ENCODE measurements around the gene CDKN2C. TPM values are rescaled to one million over a fixed set of nuclear protein-coding genes. Genes with fewer than 3 reads are reported as not detected.

Gene CDKN2C
- total RNA-seq, 2 donors from 2014 or later: 0.66 TPM

DNA sequence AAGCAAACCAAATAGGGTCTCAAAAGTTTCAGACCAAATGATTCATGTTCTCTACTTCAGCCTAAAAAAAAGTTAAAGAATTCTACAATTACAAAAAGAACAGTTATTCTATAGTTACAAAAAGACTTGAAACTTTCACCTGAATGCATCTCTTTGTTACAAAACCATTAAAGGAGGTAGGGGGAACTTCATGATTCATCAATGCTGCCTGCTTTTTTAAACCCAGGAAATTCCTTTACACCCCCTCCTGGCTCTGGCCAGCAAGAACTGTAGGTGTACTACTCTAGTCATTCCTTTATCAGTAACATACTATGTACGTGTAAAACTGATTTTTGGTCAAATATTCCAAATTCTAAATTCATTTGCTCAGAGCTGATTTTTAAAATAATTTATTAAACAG is 14.9 kb upstream of the CDKN2C start:
- Histone ChIP-seq H3K36me3 (ENCODE audit: control insufficient read depth, insufficient read depth, low read length) (peaks cover 30% of the 10 kb centered on the region), H3K4me1 (ENCODE audit: control insufficient read depth, insufficient read depth, low read length) (no peaks in the 10 kb centered on the region), H3K27ac (ENCODE audit: low read depth, low read length) (no peak overlapping the region), H3K9me3 (ENCODE audit: control insufficient read depth, low read length) (peaks cover 13% of the 10 kb centered on the region), H3K4me3 (ENCODE audit: low read length) (no peak overlapping the region), H3K27me3 (ENCODE audit: control insufficient read depth, insufficient read depth, low read length, poor library complexity, severe bottlenecking) (no peaks in the 10 kb centered on the region), H3K9ac (ENCODE audit: extremely low read depth, low read length, poor library complexity, severe bottlenecking) (no peak overlapping the region)
- TF ChIP-seq, protein P1, sequence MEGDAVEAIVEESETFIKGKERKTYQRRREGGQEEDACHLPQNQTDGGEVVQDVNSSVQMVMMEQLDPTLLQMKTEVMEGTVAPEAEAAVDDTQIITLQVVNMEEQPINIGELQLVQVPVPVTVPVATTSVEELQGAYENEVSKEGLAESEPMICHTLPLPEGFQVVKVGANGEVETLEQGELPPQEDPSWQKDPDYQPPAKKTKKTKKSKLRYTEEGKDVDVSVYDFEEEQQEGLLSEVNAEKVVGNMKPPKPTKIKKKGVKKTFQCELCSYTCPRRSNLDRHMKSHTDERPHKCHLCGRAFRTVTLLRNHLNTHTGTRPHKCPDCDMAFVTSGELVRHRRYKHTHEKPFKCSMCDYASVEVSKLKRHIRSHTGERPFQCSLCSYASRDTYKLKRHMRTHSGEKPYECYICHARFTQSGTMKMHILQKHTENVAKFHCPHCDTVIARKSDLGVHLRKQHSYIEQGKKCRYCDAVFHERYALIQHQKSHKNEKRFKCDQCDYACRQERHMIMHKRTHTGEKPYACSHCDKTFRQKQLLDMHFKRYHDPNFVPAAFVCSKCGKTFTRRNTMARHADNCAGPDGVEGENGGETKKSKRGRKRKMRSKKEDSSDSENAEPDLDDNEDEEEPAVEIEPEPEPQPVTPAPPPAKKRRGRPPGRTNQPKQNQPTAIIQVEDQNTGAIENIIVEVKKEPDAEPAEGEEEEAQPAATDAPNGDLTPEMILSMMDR (conservative IDR thresholded peaks at IDR 0.05): no peak
- DNase-seq: no peak
- peaks cover 8% of the 10 kb centered on the region for H3K4me1 Mint-ChIP-seq
- no peak overlapping the region for H3K27ac Mint-ChIP-seq
- no peak overlapping the region for H3K4me3 Mint-ChIP-seq
- H3K9me3 Mint-ChIP-seq: peaks cover 16% of the 10 kb centered on the region
- H3K27me3 Mint-ChIP-seq (ENCODE audit: insufficient read depth): no peaks in the 10 kb centered on the region
- peaks cover 23% of the 10 kb centered on the region for H3K36me3 Mint-ChIP-seq (ENCODE audit: low read depth)
- 93% methylated on average over 1 of the region's 1 CpG; no CpG with 5 or more reads in 1 of the 2 experiments for WGBS, 2 experiments (ENCODE audit: insufficient coverage in 1 of 2, insufficient read length in 1 of 2)

DNA sequence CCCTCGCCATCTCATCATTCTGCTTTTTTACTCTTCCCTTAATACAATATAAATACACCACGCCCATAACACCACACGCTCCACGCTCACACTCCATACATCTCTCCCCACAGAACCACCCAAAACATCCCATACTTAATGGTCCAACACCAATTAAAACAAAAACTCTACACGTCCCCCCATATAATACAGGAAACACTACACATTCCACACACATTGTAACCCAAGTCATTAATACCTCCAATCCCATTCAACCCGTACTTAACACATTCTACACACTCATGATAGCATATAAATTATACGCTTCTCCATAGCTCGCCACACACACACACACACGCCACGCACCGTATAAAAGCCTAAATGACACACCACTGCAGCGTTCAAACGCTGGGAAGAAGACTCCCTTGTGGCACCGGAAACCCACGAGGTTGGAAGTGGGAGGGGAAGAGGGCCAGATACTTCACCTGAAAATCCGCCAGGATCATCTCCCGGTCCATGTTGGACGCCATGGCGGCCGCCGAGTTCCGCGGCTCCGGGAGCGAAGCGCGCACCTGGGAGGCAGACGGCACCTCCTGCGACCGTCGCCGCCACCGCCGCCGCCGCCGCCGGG is 10.6 kb upstream of the CDKN2C start:
- H3K9me3 ChIP-seq (ENCODE audit: control insufficient read depth, low read length): no peaks in the 10 kb centered on the region
- Mint-ChIP-seq H3K36me3 (ENCODE audit: low read depth) (no peaks in the 10 kb centered on the region), H3K9me3 (no peaks in the 10 kb centered on the region), H3K27ac (peak overlapping the region; percentile 85), H3K27me3 (ENCODE audit: insufficient read depth) (peaks cover 10% of the 10 kb centered on the region), H3K4me1 (peaks cover 13% of the 10 kb centered on the region), H3K4me3 (peak overlapping the region; percentile 83)
- H3K27me3 ChIP-seq (ENCODE audit: control insufficient read depth, insufficient read depth, low read length, poor library complexity, severe bottlenecking): peaks cover 15% of the 10 kb centered on the region
- H3K4me1 ChIP-seq (ENCODE audit: control insufficient read depth, insufficient read depth, low read length): no peaks in the 10 kb centered on the region
- no peak overlapping the region for H3K27ac ChIP-seq (ENCODE audit: low read depth, low read length)
- DNase-seq: no peak
- peaks cover 19% of the 10 kb centered on the region for H3K36me3 ChIP-seq (ENCODE audit: control insufficient read depth, insufficient read depth, low read length)
- peak overlapping the region; percentile 95 for H3K4me3 ChIP-seq (ENCODE audit: low read length)
- H3K9ac ChIP-seq (ENCODE audit: extremely low read depth, low read length, poor library complexity, severe bottlenecking): peak overlapping the region; percentile 29
- TF ChIP-seq, protein P1 (conservative IDR thresholded peaks at IDR 0.05): no peak
- 1 to 3% methylated on average over 7 to 38 of the region's 38 CpGs for WGBS, 2 experiments (ENCODE audit: insufficient coverage in 1 of 2, insufficient read length in 1 of 2)

DNA sequence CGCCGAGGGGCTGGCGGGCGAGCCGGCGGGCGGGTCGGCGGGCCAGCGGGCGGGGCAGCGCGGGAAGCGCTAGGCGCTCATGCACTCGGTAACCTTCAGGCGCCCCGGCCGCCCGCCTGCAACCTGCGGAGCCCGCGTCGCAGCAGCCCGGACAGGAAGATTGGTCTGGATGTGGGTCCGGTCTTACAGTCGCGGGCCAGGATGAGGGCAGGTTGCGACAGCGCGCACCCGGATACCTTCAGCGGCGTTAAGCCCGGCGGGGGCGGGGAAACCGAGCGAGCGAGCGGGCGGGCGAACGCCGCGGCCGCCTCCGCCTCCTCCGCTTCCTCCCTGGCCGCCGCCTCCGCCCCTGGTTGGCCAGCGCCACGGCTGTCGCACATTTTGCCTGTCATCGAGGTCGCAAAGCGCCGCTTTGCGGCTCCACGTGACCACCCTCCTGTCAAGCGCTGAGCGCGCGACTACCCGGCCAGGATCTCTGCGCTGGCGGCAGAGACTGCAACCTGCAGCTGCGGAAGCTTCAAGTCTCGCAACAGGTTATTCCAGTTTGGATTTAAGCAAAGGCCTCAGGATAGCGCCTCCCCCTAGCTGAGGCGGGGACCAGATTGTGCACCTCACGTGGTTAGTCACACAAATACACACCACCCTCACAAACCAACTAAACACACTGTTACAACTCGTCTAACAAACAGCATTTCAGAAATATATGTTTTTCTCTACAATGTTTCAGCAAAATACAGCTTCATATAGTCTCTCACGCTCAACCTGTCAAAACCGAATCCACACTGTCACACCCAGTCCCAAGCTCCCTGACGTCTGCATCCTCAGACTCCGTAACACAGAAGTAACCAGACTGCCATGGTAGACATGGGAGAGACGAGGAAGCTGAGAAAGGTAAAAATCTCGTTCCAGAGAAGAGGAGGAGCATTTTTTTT is 9.9 kb upstream of the CDKN2C start, which contains the start of gene FAF1:
FAF1 (minus strand) TSS at position 355 of the 932 bp plus-strand sequence. CDS start 456 bp downstream, outside the sequence.
- peak within 1 kb of the TSS; percentile 83 for H3K4me3 Mint-ChIP-seq
- H3K27me3 Mint-ChIP-seq (ENCODE audit: insufficient read depth): peaks cover 18% of the 10 kb centered on the region
- H3K27me3 ChIP-seq (ENCODE audit: control insufficient read depth, insufficient read depth, low read length, poor library complexity, severe bottlenecking): peaks cover 23% of the 10 kb centered on the region
- peaks cover 13% of the 10 kb centered on the region for H3K4me1 Mint-ChIP-seq
- peak; percentile 99 for DNase-seq
- H3K4me1 ChIP-seq (ENCODE audit: control insufficient read depth, insufficient read depth, low read length): no peaks in the 10 kb centered on the region
- TF ChIP-seq, protein P1 (conservative IDR thresholded peaks at IDR 0.05): peak; percentile 63
- peak within 1 kb of the TSS; percentile 85 for H3K27ac Mint-ChIP-seq
- H3K9ac ChIP-seq (ENCODE audit: extremely low read depth, low read length, poor library complexity, severe bottlenecking): peak within 1 kb of the TSS; percentile 44
- no peak within 1 kb of the TSS for H3K27ac ChIP-seq (ENCODE audit: low read depth, low read length)
- peaks cover 13% of the 10 kb centered on the region for H3K36me3 ChIP-seq (ENCODE audit: control insufficient read depth, insufficient read depth, low read length)
- 0 to 4% methylated on average over 19 to 80 of the region's 80 CpGs for WGBS, 2 experiments (ENCODE audit: insufficient coverage in 1 of 2, insufficient read length in 1 of 2)
- no peaks in the 10 kb centered on the region for H3K9me3 Mint-ChIP-seq
- H3K9me3 ChIP-seq (ENCODE audit: control insufficient read depth, low read length): no peaks in the 10 kb centered on the region
- H3K4me3 ChIP-seq (ENCODE audit: low read length): peak within 1 kb of the TSS; percentile 95
- H3K36me3 Mint-ChIP-seq (ENCODE audit: low read depth): no peaks in the 10 kb centered on the region
